Measurements from ENCODE around the gene TSHZ1.

Gene TSHZ1, protein sequence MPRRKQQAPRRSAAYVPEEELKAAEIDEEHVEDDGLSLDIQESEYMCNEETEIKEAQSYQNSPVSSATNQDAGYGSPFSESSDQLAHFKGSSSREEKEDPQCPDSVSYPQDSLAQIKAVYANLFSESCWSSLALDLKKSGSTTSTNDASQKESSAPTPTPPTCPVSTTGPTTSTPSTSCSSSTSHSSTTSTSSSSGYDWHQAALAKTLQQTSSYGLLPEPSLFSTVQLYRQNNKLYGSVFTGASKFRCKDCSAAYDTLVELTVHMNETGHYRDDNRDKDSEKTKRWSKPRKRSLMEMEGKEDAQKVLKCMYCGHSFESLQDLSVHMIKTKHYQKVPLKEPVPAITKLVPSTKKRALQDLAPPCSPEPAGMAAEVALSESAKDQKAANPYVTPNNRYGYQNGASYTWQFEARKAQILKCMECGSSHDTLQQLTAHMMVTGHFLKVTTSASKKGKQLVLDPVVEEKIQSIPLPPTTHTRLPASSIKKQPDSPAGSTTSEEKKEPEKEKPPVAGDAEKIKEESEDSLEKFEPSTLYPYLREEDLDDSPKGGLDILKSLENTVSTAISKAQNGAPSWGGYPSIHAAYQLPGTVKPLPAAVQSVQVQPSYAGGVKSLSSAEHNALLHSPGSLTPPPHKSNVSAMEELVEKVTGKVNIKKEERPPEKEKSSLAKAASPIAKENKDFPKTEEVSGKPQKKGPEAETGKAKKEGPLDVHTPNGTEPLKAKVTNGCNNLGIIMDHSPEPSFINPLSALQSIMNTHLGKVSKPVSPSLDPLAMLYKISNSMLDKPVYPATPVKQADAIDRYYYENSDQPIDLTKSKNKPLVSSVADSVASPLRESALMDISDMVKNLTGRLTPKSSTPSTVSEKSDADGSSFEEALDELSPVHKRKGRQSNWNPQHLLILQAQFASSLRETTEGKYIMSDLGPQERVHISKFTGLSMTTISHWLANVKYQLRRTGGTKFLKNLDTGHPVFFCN (N-terminal part only)

DNA sequence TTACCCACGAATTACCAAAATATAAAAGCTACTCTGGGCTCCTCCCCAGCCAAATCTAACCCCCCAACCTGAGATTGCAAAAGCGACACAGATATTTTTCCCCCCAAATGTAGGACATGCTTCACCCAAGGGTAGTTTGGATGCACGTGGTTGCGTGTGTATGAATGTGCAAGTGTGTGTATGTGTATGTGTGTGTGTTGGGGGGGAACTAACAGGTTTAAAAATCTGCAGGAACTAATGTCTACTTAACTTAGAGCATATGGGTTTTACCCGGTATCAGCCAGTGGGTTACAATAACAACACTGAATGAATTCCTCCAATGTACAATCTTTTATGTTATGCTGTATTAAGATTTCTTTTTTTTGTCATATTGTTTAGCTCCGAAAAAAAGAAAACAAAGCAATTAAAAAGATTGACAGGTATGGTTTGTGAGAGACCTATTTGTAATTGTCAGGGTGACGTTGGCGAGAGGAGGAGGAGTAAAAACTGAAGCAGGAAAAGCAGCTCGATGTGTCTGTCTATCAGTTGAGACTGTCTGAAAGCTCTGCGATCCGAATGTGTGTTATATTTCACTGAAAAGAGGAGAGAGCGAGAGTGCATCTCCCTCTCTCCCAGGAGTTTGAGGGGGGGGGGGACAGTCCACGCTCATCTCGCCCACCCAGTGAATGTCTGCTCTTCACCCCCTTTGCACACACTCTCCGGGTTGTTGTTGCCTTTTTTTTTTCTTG is at the start of gene TSHZ1:
TSS of gene TSHZ1 (plus strand) at position 524 of the 728 bp plus-strand sequence. CDS start 1,080 bp downstream, outside the sequence.
- DNase-seq = peak; percentile 36 to 44

- DNase-seq = peak in 1 of 2 experiments; percentile 11
These were observed 49.2 kb upstream of the TSHZ1 start for GRCh38 chr18:75161256-75162028.

DNA sequence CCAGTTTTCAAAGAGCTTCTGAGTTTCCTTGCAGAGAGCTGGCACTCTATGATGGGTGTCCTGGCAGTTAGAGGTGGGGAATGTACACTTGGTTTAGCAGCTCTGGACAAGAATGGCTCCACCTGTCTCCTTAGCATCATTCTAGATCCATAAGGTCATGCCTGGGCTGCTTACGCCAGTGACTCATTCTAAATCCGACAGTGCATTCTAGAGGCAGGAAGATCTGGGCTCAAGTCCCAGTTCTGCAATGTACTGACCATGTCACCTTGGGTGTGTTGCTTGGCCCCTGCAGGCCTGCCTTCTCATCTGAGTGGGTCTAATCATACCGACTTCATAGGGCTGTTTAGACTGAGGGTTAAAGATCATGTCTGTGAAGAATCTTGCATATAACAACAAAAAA is 48.1 kb upstream of the TSHZ1 start:
- no peak for DNase-seq

- DNase-seq = no peak
These were observed 47.6 kb upstream of the TSHZ1 start for GRCh38 chr18:75162978-75163377.

DNA sequence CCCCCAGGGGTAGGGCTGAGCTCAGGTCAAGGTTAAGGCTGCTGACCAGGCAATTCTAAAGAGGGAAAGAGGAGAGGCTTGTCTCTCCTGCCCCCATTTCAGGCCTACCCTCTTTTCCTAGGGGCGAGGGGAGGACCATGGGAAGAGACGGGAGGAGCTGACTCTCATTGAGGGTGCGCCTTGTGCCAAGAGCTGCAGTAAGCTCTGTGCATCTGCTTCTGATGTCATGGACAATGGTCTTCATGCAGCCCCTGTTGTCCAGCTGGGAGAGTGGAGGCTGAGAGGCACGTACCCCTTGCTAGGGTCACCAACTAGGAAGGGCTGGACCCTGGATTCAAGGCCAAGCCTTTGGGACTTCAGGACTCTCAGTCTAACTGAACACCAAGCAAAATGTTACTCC is 46.9 kb upstream of the TSHZ1 start:
- DNase-seq = no peak

- DNase-seq = no peak
These were observed 46.1 kb upstream of the TSHZ1 start for GRCh38 chr18:75164479-75164878.

- DNase-seq = no peak
These were observed 44.7 kb upstream of the TSHZ1 start for GRCh38 chr18:75165926-75166325.

GRCh38 chr18:75167137-75167536 is 43.5 kb upstream of the TSHZ1 start:
- DNase-seq = no peak

GRCh38 chr18:75167759-75168618 is 42.6 kb upstream of the TSHZ1 start:
- no peak for DNase-seq

- no peak for DNase-seq
These were observed 42.0 kb upstream of the TSHZ1 start for GRCh38 chr18:75168619-75169018.

GRCh38 chr18:75169411-75169810 is 41.2 kb upstream of the TSHZ1 start:
- DNase-seq = no peak

DNA sequence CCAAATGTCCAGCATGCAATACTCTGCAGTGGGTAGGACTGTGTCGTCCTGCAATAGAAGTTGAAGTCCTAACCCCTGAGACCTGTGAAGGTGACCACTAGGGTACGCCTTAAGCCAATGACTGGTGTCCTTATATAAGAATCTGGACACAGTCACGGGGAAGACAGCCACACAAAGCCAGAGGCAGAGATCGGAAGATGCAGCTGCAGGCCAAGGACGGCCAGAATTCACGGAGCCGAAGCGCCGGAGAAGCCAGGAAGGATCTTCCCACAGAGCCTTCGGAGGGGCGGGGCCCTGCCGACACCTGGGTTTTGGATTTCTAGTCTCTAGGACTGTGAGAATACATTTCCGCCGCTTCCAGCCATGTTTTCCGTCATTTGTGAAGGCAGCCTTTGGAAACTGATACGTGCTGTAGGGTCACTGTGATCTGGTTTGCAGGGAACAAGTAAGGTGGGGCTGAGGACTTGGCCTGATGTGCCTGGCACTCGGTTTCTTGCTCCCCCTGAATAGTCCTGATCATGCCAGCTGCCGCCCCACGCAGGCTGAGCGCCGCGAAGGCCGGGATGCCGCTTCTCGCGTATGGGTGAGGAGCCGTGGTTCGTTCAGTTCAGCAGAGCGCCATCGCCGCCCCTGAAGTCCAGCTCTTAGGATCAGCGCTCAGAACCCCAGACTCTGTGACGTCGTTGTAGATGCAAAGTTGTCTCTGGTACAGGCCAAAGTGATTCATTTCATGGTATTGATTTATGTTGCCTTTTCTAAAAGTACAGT is 40.4 kb upstream of the TSHZ1 start:
- no peak for DNase-seq

DNA sequence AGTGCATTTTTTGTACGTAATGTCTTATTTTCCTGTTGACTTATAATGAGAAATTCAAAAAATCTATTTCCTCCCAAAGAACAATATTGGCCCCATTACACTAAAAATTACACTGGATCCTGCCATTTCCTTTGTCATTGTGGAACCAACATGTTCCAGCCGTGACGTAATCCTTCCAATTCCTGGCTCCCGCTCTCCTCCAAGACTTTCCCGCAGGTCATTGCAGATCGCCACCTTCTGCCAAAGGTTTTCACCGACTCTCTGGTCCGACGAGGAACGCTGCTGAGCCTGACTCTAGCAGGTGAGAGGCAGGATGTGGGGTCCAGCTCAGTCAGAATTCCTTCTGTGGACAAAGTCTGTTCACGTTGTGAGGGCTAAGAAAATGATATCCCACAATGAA is 39.7 kb upstream of the TSHZ1 start:
- no peak for DNase-seq

- no peak for DNase-seq
These were observed 38.1 kb upstream of the TSHZ1 start for GRCh38 chr18:75172299-75173124.

DNA sequence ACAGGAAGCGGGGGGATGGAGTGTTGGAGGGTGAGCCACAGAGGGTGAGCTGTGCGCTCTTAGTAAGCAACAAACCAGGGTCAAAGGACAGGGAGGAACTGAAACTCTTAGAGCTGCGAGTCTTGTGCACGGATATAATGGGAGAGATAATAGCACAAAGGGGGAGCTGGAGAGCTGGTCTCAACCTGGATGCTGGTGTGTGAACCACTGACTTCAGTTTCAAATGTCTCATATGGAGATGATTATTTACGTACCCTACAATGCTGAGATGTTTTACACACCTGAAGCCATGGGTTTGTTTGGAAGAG is 37.5 kb upstream of the TSHZ1 start:
- DNase-seq = no peak

DNA sequence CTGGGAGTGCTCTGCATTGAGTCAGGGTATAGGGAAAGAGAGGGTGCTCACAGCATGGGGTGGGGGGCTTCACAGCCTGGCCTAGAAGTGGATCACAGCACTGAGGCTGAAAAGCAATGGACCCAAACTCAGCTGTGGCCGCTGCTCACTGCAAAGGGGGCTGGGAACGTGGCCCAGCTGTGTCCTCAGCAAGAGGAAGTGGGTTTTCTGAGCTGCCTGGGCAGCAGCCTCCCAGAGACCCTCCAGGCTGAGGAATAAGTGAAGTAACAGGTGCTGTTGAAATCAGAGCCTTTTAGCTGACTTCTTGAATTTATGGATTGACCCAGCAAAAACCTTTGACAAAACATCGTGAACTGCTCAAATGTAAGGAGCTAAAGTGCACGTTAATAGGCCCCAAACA is 36.9 kb upstream of the TSHZ1 start:
- no peak for DNase-seq

DNA sequence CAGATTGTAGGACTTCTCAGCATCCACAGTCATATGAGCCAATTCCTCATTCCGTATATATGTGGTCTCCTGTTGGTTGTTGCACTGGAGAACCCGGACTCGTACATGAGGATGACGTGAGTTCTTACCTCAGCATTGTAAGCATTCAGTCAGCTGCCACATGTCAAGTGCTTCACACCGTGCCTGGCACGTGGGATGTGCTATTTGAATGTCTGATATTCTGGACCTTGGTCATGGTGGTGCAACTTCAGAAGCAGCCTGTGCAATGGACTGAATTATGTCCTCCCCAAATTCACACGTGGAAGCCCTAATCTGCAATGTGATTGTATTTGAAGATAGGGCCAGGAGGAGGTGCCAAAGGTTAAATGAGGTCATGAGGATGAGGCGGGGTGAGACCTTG is 33.7 kb upstream of the TSHZ1 start:
- no peak for DNase-seq

DNA sequence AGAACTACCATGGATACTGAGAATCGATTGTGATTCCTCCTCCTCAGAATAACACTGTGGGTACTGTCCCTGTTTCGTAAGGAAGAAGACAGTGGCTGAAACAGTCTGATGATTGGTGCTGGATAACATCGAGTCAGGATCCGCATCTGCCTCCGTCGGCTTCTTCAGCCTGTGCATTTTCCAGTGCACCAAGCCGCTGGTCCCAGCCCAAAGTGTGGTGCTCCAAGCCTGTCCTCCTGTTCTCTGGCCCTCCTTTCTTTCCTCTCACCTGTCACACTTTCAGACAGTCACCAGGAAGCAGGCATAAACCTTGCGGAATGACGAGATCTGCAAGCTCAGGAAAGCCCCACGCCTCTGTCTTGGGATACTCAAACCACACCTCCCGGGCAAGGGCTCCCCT is 32.2 kb upstream of the TSHZ1 start:
- DNase-seq = no peak

DNA sequence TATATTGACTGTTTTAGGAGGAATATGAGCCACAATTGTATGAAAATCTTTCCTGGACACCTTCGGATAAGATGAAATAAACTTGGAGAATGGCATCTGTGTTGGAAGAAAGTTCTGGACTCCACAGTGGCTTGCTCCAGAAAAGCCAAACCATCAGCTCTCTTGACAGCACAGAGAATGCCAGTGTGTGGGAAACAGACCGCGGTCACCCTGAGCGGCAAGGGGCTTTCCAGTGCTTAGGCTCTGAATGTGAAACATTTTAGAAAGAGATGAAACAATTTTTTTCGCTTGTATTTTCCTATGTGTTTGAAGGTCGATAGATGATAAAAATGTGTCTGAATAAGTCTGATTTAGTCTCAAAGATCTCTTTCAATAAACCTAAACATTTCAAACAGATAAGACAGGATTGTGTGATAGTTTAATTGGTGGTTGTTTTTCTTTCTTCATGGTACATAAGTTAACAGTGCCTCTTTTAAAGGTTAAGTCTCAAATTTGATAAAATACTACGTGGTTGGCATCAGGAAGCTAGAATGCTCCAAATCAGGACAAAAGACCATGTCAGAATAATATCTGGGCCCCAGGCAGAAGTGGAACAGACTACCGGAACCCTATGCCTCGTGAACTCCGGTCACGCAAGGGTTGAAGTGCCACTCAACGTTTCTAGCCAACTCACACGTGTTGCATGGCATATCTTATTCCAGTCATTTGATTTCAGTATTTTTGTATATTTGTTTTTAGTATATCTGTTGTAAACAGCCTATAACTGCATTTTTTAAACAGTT is 30.6 kb upstream of the TSHZ1 start:
- DNase-seq = no peak
